ENCODE results near the gene LMBR1. TPM values are rescaled to one million over a fixed set of nuclear protein-coding genes. Genes with fewer than 3 reads are reported as not detected.

Gene LMBR1
- total RNA-seq, 4 donors from 2014 or later = 52.2 to 79.9 (median 62.5) TPM

- no peak for TF ChIP-seq CTCF (IDR thresholded peaks at IDR 0.05; ENCODE audit: low read depth)
These were observed 37.0 kb upstream of the LMBR1 start for GRCh38 chr7:156929789-156930539.

GRCh38 chr7:156928406-156928747 is 35.4 kb upstream of the LMBR1 start:
- no peak for TF ChIP-seq CTCF (IDR thresholded peaks at IDR 0.05; ENCODE audit: low read depth)

- TF ChIP-seq CTCF (IDR thresholded peaks at IDR 0.05; ENCODE audit: low read depth) = no peak
These were observed 34.8 kb upstream of the LMBR1 start for GRCh38 chr7:156927571-156928405.

- TF ChIP-seq CTCF (IDR thresholded peaks at IDR 0.05; ENCODE audit: low read depth) = no peak
These were observed 27.1 kb upstream of the LMBR1 start for GRCh38 chr7:156920076-156920475.

GRCh38 chr7:156919132-156919713 is 26.2 kb upstream of the LMBR1 start:
- no peak for TF ChIP-seq CTCF (IDR thresholded peaks at IDR 0.05; ENCODE audit: low read depth)

- no peak for TF ChIP-seq CTCF (IDR thresholded peaks at IDR 0.05; ENCODE audit: low read depth)
These were observed 25.7 kb upstream of the LMBR1 start for GRCh38 chr7:156918635-156919034.

GRCh38 chr7:156907656-156908055 is 14.7 kb upstream of the LMBR1 start:
- TF ChIP-seq CTCF (IDR thresholded peaks at IDR 0.05; ENCODE audit: low read depth) = no peak
